ENCODE results near the gene CGREF1. TPM values are rescaled to one million over a fixed set of nuclear protein-coding genes. Genes with fewer than 3 reads are reported as not detected.

Gene CGREF1
- 4.0 and 5.8 TPM in 2 replicates for total RNA-seq
- polyA plus RNA-seq = 2.7 and 2.9 TPM in 2 replicates
- 3.0 and 3.1 TPM in 2 replicates for polyA plus RNA-seq (2011; cell fraction: cytosol; rRNA removed)
- polyA plus RNA-seq (2011; cell fraction: nucleus; rRNA removed) = 2.0 and 2.9 TPM in 2 replicates
- 8.2 and 17.6 TPM in 2 replicates for polyA plus RNA-seq (2012)
- 1.2 TPM in 2 replicates for polyA minus RNA-seq
- polyA minus RNA-seq (2011; cell fraction: cytosol; rRNA and poly(A)+ RNA removed) = not detected
- polyA minus RNA-seq (2011; cell fraction: nucleus; rRNA and poly(A)+ RNA removed) = 0.67 and 1.3 TPM in 2 replicates
- percentile 35 among the genes with signal in this experiment for Bru-seq, nascent RNA
- percentile 16 among the genes with signal in this experiment for BruChase-seq, experiment 1, labeled RNA remaining after a 6-hour chase
- BruChase-seq, experiment 2, labeled RNA remaining after a 2-hour chase = percentile 24 among the genes with signal in this experiment
- long read RNA-seq, partial matches to known transcripts = 0 of 1 reads
- long read RNA-seq, other reads (novel, unspliced or antisense) = 1 of 1 reads

DNA sequence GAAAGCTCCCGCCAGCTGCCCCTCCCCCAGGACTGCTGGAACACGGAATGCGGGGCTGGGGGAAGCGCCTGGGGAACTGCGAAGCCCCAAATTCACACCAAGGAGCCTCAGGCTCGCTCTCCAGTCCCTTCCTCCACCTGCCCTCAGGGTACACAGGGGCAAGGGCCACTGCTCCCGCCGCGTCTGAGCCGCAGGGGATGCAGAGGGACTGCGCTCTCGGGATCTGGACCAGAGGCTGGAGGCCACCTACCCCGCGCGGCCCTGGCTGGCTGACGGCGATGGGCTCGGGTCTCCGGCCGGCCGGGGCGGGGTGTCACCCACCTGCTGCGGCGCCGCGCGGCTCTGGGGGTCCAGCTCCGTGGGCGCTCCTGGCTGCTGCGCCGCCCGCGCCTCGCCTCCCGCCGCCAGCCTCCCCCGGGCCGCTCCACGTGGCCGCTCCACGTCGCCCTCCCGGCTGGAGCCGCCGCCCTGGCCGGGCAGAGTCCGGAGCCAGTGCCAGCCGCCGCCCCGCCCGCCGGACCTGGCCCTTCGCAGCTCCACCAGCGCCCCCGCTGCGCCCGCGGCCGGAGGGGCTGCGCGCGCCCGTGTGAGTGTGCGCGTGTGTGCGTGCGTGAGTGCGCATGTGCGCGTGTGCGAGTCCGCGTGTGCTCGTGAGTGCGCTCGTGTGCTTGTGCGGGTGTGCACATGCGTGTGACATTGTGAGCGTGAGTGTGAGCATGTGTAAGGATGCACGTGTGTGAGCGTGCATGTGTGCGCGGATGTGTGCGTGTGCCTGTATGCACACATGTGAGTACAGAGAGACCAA is at the start of gene CGREF1:
CGREF1 (minus strand) TSS at position 604 of the 805 bp plus-strand sequence. CDS start 14,762 bp downstream, outside the sequence.
- DNase-seq (ENCODE audit: low read depth, low spot score) (peak; percentile 22), FAIRE-seq (no peak)
- dilution Hi-C loops (cut with MboI; ENCODE audit: extremely low pct_ligation_motif_present, low sequenced_read_pairs) (no loop called here), intact Hi-C loops (cut with micrococcal nuclease) (no loop called here)
- Histone ChIP-seq H3K4me2 (ENCODE audit: insufficient read depth, low read length) (peak within 1 kb of the TSS; percentile 9), H3K9ac (replicated peaks; ENCODE audit: extremely low read depth, insufficient read depth, low read length) (no peak within 1 kb of the TSS), H3K4me3 (replicated peaks in 1 of 3; ENCODE audit: insufficient read depth in 1 of 3, low read depth in 1 of 3, low read length in 3 of 3) (peak within 1 kb of the TSS in 2 of 3 experiments; percentile 5 to 43), H4K20me1 (replicated peaks; ENCODE audit: control insufficient read depth, extremely low read depth, insufficient read depth, low read length) (no peaks in the 10 kb centered on the region), H2AFZ (ENCODE audit: low read depth, low read length) (peak within 1 kb of the TSS; percentile 88), H3K9me1 (replicated peaks; ENCODE audit: control insufficient read depth, extremely low read depth, insufficient read depth, low read length) (no peaks in the 10 kb centered on the region), H3K27me3 (ENCODE audit: control insufficient read depth in 2 of 2, insufficient read depth in 2 of 2, low read length in 2 of 2) (peaks cover 13 to 25% of the 10 kb centered on the region in 2 experiments), H3K9me3 (replicated peaks; ENCODE audit: control insufficient read depth, insufficient read depth, low read length) (no peaks in the 10 kb centered on the region), H3K79me2 (ENCODE audit: control insufficient read depth, insufficient read depth, low read length) (no peaks in the 10 kb centered on the region), H3K4me1 (ENCODE audit: control insufficient read depth, extremely low read depth, insufficient read depth, low read length) (no peaks in the 10 kb centered on the region), H3K36me3 (ENCODE audit: control insufficient read depth in 2 of 2, extremely low read depth in 1 of 2, insufficient read depth in 2 of 2, low read length in 2 of 2) (no peaks in the 10 kb centered on the region), H3K27ac (ENCODE audit: insufficient read depth, low read depth, low read length) (no peak within 1 kb of the TSS)
- CTCF ChIA-PET = interaction anchor here (0.8 kb wide), 2 partner anchors 11 to 184 kb away, joined by 3 to 4 read pairs; no protein-coding TSS in a partner anchor
- TF ChIP-seq EZH2 (IDR thresholded peaks at IDR 0.05; ENCODE audit: borderline replicate concordance, low read depth, low read length, severe bottlenecking) = peak; percentile 51
- TF ChIP-seq MAX (IDR thresholded peaks at IDR 0.05; ENCODE audit: insufficient read depth, insufficient read length) = peak; percentile 68
- no peak for TF ChIP-seq POLR2AphosphoS5 (IDR thresholded peaks at IDR 0.05; ENCODE audit: insufficient read depth, low read depth, low read length)
- no peak for TF ChIP-seq CTCF (IDR thresholded peaks at IDR 0.05; ENCODE audit: extremely low read depth in 1 of 2, insufficient read depth in 1 of 2, low read depth in 1 of 2, low read length in 2 of 2)
- no peak for TF ChIP-seq POLR2A (IDR thresholded peaks at IDR 0.05; ENCODE audit: low read depth, low read length)
- TF ChIP-seq JUN (IDR thresholded peaks at IDR 0.05; ENCODE audit: borderline replicate concordance, insufficient read depth, insufficient read length, low read depth) = no peak
- TF ChIP-seq GATA2 (IDR thresholded peaks at IDR 0.05; ENCODE audit: insufficient read depth, insufficient read length, low read depth, low read length) = no peak
- POLR2A ChIA-PET = no interaction called here
- BruUV-seq (replicated peaks) = no TSS peak

Data from endothelial cell of umbilical vein (primary cell).